Neuronal stem cell (in vitro differentiated cells): ENCODE results near the gene TSPAN14.

ENCODE experiments used
- DNase-seq: peaks from one replicate; pipeline ENCODE4 v3.0.0-alpha.2; 2013; ENCODE audit warnings: low spot score
- H2AFZ ChIP-seq: one replicate; pipeline ENCODE4 v1.6.1; 2013; ENCODE audit warnings: mild to moderate bottlenecking, low read length, inconsistent platforms
- H2AK5ac ChIP-seq: 2 replicates; pipeline ENCODE4 v1.6.1; 2013; ENCODE audit warnings: low read depth, mild to moderate bottlenecking, inconsistent platforms, low read length, moderate library complexity, mixed read lengths
- H2BK120ac ChIP-seq: 2 replicates; pipeline ENCODE4 v1.6.1; 2013; ENCODE audit warnings: low read depth, mild to moderate bottlenecking, inconsistent platforms, low read length, moderate library complexity, mixed read lengths
- H2BK12ac ChIP-seq: one replicate; pipeline ENCODE4 v1.6.1; 2013; ENCODE audit warnings: low read length, inconsistent platforms
- H2BK15ac ChIP-seq: 2 replicates; pipeline ENCODE4 v1.6.1; 2013; ENCODE audit warnings: mild to moderate bottlenecking, low read length, inconsistent platforms, mixed read lengths
- H2BK5ac ChIP-seq: one replicate; pipeline ENCODE4 v1.6.1; 2013; ENCODE audit warnings: inconsistent platforms, mild to moderate bottlenecking, low read length, moderate library complexity
- H3K14ac ChIP-seq: one replicate; pipeline ENCODE4 v1.6.1; 2013; ENCODE audit warnings: low read length, inconsistent platforms
- H3K18ac ChIP-seq: 2 replicates; pipeline ENCODE4 v1.6.1; 2013; ENCODE audit warnings: low read length, inconsistent platforms
- H3K23ac ChIP-seq: 2 replicates; pipeline ENCODE4 v1.6.1; 2013; ENCODE audit warnings: low read depth, mild to moderate bottlenecking, mixed read lengths, low read length, inconsistent platforms; ENCODE audit not compliant: poor library complexity
- H3K27ac ChIP-seq: replicated peaks from 3 replicates; pipeline ENCODE4 v1.5.1; 2013; ENCODE audit warnings: low read length, inconsistent platforms
- H3K27me3 ChIP-seq, 3 experiments: 2 replicates each; pipeline ENCODE4 v1.6.1; 2013; ENCODE audit warnings: low read length in 3 of 3, mild to moderate bottlenecking in 2 of 3, inconsistent platforms in 1 of 3, low read depth in 1 of 3, mixed read lengths in 1 of 3, moderate library complexity in 1 of 3; ENCODE audit not compliant: control insufficient read depth in 3 of 3, insufficient read depth in 3 of 3
- H3K36me3 ChIP-seq, 2 donors: replicated peaks in 1 of 2; 2 replicates each; pipeline ENCODE4 v1.6.1; 2013; ENCODE audit warnings: low read length in 2 of 2; ENCODE audit not compliant: control insufficient read depth in 2 of 2, insufficient read depth in 2 of 2
- H3K4ac ChIP-seq: 2 replicates; pipeline ENCODE4 v1.6.1; 2013; ENCODE audit warnings: inconsistent platforms, mild to moderate bottlenecking, low read length, moderate library complexity
- H3K4me1 ChIP-seq, 2 donors: 1 replicate in 1 of 2; 2 replicates in 1 of 2; pipeline ENCODE4 v1.6.1; 2013; ENCODE audit warnings: low read length in 2 of 2, low read depth in 1 of 2; ENCODE audit not compliant: control insufficient read depth in 2 of 2, insufficient read depth in 1 of 2
- H3K4me2 ChIP-seq: one replicate; pipeline ENCODE4 v1.6.1; 2013; ENCODE audit warnings: mild to moderate bottlenecking, low read length, inconsistent platforms; ENCODE audit not compliant: insufficient read depth, poor library complexity, severe bottlenecking
- H3K4me3 ChIP-seq, 2 donors: 2 replicates each; pipeline ENCODE4 v1.5.1; 2013; ENCODE audit warnings: low read length in 2 of 2, mild to moderate bottlenecking in 2 of 2, inconsistent platforms in 1 of 2, moderate library complexity in 1 of 2
- H3K79me1 ChIP-seq: one replicate; pipeline ENCODE4 v1.6.1; 2013; ENCODE audit warnings: low read depth, mild to moderate bottlenecking, inconsistent platforms, low read length, moderate library complexity
- H3K9ac ChIP-seq: one replicate; pipeline ENCODE4 v1.6.1; 2013; ENCODE audit warnings: mild to moderate bottlenecking, low read depth, low read length, inconsistent platforms; ENCODE audit not compliant: poor library complexity
- H3K9me3 ChIP-seq, 2 donors: replicated peaks in 1 of 2; 2 replicates each; pipeline versions ENCODE3 to v1.6.1; 2013; ENCODE audit warnings: low read length in 2 of 2, mild to moderate bottlenecking in 2 of 2, inconsistent platforms in 1 of 2, low read depth in 1 of 2, mixed read lengths in 1 of 2, moderate library complexity in 1 of 2; ENCODE audit not compliant: control insufficient read depth in 2 of 2, insufficient read depth in 1 of 2
- H4K8ac ChIP-seq: one replicate; pipeline ENCODE4 v1.6.1; 2013; ENCODE audit warnings: low read depth, mild to moderate bottlenecking, inconsistent platforms, low read length, moderate library complexity
- H4K91ac ChIP-seq: one replicate; pipeline ENCODE4 v1.6.1; 2013; ENCODE audit warnings: low read length, low read depth, mild to moderate bottlenecking, inconsistent platforms; ENCODE audit not compliant: poor library complexity
- WGBS, 2 donors: extraction: QIAGEN DNeasy Blood & Tissue Kit; methylation state at CpG; one replicate each; pipeline ENCODE4 v1.1.7; 2013; ENCODE audit warnings: missing lambda C conversion rate in 2 of 2, mixed read lengths in 1 of 2; ENCODE audit not compliant: insufficient read length in 2 of 2, insufficient replicate concordance in 1 of 2; ENCODE audit errors: extremely low coverage in 2 of 2; 5-methylcytosine and 5-hydroxymethylcytosine counted together

Gene TSPAN14

DNA sequence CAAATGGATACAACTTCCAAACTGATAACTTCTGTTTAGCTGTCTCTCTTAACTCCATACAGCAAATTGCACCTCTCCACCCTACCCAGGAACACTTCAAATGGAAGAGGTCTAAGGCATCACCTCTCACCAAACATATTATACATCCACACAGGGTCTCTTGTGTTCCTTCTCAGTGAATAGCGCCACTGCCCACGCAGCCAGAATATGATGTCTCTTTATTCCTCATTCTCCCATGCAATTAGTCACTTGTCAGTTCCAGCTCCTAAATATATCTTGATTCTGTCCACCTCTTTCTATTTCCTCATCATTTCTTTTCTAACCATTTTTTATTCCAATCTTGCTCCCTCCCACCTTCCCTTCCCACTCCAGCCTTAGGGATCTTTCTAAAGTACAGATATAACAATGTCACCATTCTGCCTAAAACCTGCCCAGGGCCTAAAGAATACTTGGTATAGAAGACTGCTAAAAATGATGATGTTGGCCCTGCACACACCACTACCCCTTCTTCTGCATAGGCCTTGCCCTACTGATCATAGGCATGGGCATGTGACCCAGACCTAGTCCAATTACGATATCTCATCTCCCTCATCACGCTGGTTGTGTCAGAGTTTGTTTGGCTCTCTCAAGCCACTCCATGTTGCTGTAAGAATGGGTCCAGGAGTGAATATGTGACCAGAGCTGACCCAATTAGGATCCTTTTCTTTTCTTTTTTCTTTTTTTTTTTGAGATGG lies 5.7 kb upstream of the TSPAN14 start:
- no peak overlapping the region for H3K27ac ChIP-seq
- no peaks in the 10 kb centered on the region for H3K36me3 ChIP-seq
- peaks cover 5 to 16% of the 10 kb centered on the region in 2 donors for H3K4me1 ChIP-seq
- H2BK12ac ChIP-seq: no peak overlapping the region
- no peak overlapping the region for H3K9ac ChIP-seq
- no peak overlapping the region for H2BK15ac ChIP-seq
- H3K4me2 ChIP-seq: no peak overlapping the region
- no peak overlapping the region for H3K18ac ChIP-seq
- DNase-seq: no peak
- no peaks in the 10 kb centered on the region for H3K27me3 ChIP-seq
- H4K8ac ChIP-seq: no peak overlapping the region
- no peak overlapping the region for H3K23ac ChIP-seq
- no peak overlapping the region for H2BK120ac ChIP-seq
- no peak overlapping the region for H3K4ac ChIP-seq
- no peak overlapping the region for H3K14ac ChIP-seq
- WGBS, 2 donors: no CpG with 5 or more reads among the region's 4 CpGs
- H2AFZ ChIP-seq: no peak overlapping the region
- H3K79me1 ChIP-seq: no peaks in the 10 kb centered on the region
- H4K91ac ChIP-seq: no peak overlapping the region
- H2BK5ac ChIP-seq: no peak overlapping the region
- no peak overlapping the region for H3K4me3 ChIP-seq
- H2AK5ac ChIP-seq: no peak overlapping the region
- H3K9me3 ChIP-seq: peaks cover 0 to 2% of the 10 kb centered on the region in 2 donors

DNA sequence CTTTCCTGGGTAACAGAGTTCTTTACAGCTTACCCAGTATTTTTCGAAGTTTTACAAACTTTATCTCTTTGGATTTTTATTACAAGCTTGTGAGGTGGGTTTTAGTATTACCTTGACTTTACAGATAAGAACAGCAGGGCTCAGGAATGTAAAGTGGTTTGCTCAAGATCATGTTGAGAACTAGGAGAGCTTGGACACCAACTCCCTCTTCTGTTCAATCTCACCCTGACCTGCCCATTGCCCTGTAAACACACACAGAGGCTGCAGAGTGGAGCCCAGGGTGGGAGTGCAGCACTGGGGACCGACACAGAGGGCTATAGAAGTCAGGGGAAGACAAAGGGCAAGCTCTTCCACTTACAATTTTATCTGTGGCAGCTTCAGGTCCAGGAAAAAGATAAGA lies 4.6 kb upstream of the TSPAN14 start:
- no peak overlapping the region for H3K23ac ChIP-seq
- H3K79me1 ChIP-seq: no peaks in the 10 kb centered on the region
- H3K9me3 ChIP-seq: peaks cover 0 to 2% of the 10 kb centered on the region in 2 donors
- no peak overlapping the region for H4K8ac ChIP-seq
- no peak overlapping the region for H3K4ac ChIP-seq
- no peaks in the 10 kb centered on the region for H3K36me3 ChIP-seq
- H2AK5ac ChIP-seq: no peak overlapping the region
- no peak overlapping the region for H3K9ac ChIP-seq
- H3K4me3 ChIP-seq: no peak overlapping the region
- no peak overlapping the region for H4K91ac ChIP-seq
- DNase-seq: no peak
- H2BK5ac ChIP-seq: no peak overlapping the region
- H2BK120ac ChIP-seq: no peak overlapping the region
- peaks cover under 1 to 8% of the 10 kb centered on the region in 2 donors for H3K4me1 ChIP-seq
- no peak overlapping the region for H2BK15ac ChIP-seq
- no peak overlapping the region for H2BK12ac ChIP-seq
- H3K4me2 ChIP-seq: no peak overlapping the region
- no peak overlapping the region for H3K27ac ChIP-seq
- H2AFZ ChIP-seq: no peak overlapping the region
- H3K14ac ChIP-seq: no peak overlapping the region
- WGBS, 2 donors: no CpG with 5 or more reads among the region's 2 CpGs
- no peaks in the 10 kb centered on the region for H3K27me3 ChIP-seq
- H3K18ac ChIP-seq: no peak overlapping the region

DNA sequence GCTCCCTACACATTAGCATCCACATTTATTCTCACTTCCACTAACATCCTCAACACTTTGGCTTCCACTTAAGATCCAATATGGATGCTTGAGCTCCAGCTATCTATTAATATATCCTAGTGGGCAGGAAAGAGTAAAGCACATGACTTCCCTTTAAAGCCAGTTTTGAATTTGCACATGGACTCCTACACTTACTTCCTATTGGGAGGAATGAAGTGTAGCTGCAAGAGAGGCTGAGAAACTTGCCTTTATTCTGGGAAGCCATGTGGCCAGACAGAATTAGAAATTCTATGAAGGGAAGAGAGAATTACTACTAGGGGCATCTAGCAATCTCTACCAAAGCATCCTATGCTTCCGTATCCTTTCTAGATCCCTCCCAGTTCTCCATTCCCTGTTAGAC lies 3.0 kb upstream of the TSPAN14 start:
- H3K9me3 ChIP-seq: peaks cover 0 to 2% of the 10 kb centered on the region in 2 donors
- H3K4me1 ChIP-seq: peaks cover 8 to 16% of the 10 kb centered on the region in 2 donors
- no CpG with 5 or more reads among the region's 1 CpG for WGBS, 2 donors
- H3K4me2 ChIP-seq: no peak overlapping the region
- H3K18ac ChIP-seq: no peak overlapping the region
- no peak overlapping the region for H2BK5ac ChIP-seq
- no peak overlapping the region for H3K27ac ChIP-seq
- no peak overlapping the region for H2AK5ac ChIP-seq
- H3K9ac ChIP-seq: no peak overlapping the region
- H3K79me1 ChIP-seq: peaks cover 9% of the 10 kb centered on the region
- H3K14ac ChIP-seq: no peak overlapping the region
- no peak overlapping the region for H4K91ac ChIP-seq
- H3K23ac ChIP-seq: no peak overlapping the region
- no peak overlapping the region for H2BK12ac ChIP-seq
- no peak overlapping the region for H2AFZ ChIP-seq
- H3K4ac ChIP-seq: no peak overlapping the region
- no peak for DNase-seq
- H2BK15ac ChIP-seq: no peak overlapping the region
- H3K36me3 ChIP-seq: peaks cover 0 to under 1% of the 10 kb centered on the region in 2 donors
- no peaks in the 10 kb centered on the region for H3K27me3 ChIP-seq
- H2BK120ac ChIP-seq: no peak overlapping the region
- H3K4me3 ChIP-seq: no peak overlapping the region
- H4K8ac ChIP-seq: no peak overlapping the region

DNA sequence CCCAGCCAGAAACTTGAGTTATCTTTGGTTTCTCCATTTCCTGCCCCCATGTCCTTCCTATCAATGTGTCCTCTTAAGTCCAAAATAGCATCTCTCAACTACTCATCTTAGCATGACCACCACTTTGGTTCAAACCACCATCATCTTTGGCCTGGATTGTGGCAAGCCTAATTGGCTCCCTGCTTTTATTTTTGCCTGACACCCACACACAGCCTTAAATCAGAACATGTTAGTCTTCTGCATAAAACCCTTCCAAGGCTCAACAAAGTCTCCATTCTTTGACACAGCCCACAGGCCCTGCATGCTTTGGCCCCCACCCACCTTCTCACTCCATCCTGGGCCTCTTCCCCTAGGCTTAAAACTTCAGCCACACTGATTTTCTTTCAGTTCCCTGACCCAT lies 2.0 kb upstream of the TSPAN14 start:
- H3K27me3 ChIP-seq: no peaks in the 10 kb centered on the region
- no peak overlapping the region for H2BK12ac ChIP-seq
- H3K4me2 ChIP-seq: no peak overlapping the region
- no peak overlapping the region for H3K23ac ChIP-seq
- H2BK120ac ChIP-seq: no peak overlapping the region
- H3K4ac ChIP-seq: no peak overlapping the region
- DNase-seq: no peak
- H3K9ac ChIP-seq: no peak overlapping the region
- no peak overlapping the region for H4K8ac ChIP-seq
- H2AFZ ChIP-seq: no peak overlapping the region
- no peak overlapping the region for H3K14ac ChIP-seq
- peaks cover 12% of the 10 kb centered on the region for H3K79me1 ChIP-seq
- no peak overlapping the region for H3K4me3 ChIP-seq
- H3K27ac ChIP-seq: no peak overlapping the region
- peaks cover 10 to 17% of the 10 kb centered on the region in 2 donors for H3K4me1 ChIP-seq
- no peak overlapping the region for H2AK5ac ChIP-seq
- H2BK5ac ChIP-seq: no peak overlapping the region
- H3K9me3 ChIP-seq: peaks cover 0 to 2% of the 10 kb centered on the region in 2 donors
- no peak overlapping the region for H2BK15ac ChIP-seq
- H3K18ac ChIP-seq: no peak overlapping the region
- H4K91ac ChIP-seq: no peak overlapping the region
- H3K36me3 ChIP-seq: peaks cover 0 to 8% of the 10 kb centered on the region in 2 donors
